Lower leg skin (tissue), 4 donors: Measurements from ENCODE around the gene GON7. TPM values are rescaled to one million over a fixed set of nuclear protein-coding genes. Genes with fewer than 3 reads are reported as not detected.
A peak's percentile ranks its signal among the peaks of the same experiment; 100 is the strongest.

Source experiments
- DNase-seq, 2 donors: peaks; one replicate each; pipeline ENCODE4 v3.0.0-alpha.2; 2019; ENCODE audit warnings: low spot score in 2 of 2
- H3K4me3 ChIP-seq: fragments of 200-600 bp; sonication (generic); 2 replicates; pipeline ENCODE4 v1.5.1; 2017; ENCODE audit warnings: mild to moderate bottlenecking, low read depth; ENCODE audit not compliant: poor library complexity, severe bottlenecking
- CTCF ChIP-seq, 3 donors: fragments of 450-650 bp; IDR thresholded peaks; one replicate each; pipeline ENCODE4 v1.5.1; 2016; ENCODE audit warnings: antibody characterized with exemption in 3 of 3, mild to moderate bottlenecking in 3 of 3, moderate library complexity in 2 of 3
- POLR2A ChIP-seq, 2 donors: fragments of 450-650 bp; IDR thresholded peaks; one replicate each; pipeline ENCODE4 v1.6.1; 2016 to 2017; ENCODE audit warnings: antibody characterized with exemption in 2 of 2, mild to moderate bottlenecking in 1 of 2, moderate library complexity in 1 of 2
- WGBS, 2 donors: methylation state at CpG; one replicate each; pipeline ENCODE4 v1.1.5; 2018; 5-methylcytosine and 5-hydroxymethylcytosine counted together
- intact Hi-C: fragments of 100-400 bp; cut with DNase I; formaldehyde crosslinking; loops from one replicate; pipeline ENCODE4 v1.15.0; 2023; ENCODE audit warnings: low total_unique reads
- total RNA-seq, 4 donors: library from RNA; depleted of rRNA; stranded (reverse); fragments of >200 nt; gene quantifications; one replicate each; pipeline ENCODE4 v1.1.0, GENCODE V29; 2016

The GON7 gene
- total RNA-seq, result 1 to 10 TPM; 4.0 to 8.4 (median 6.1) TPM

GRCh38 chr14:93206793-93207467 lies at the start of gene GON7, which contains the start of gene UBR7:
GON7 (minus strand) TSS chr14:93207065; CDS start chr14:93207037, 28 bp downstream.
UBR7 (plus strand) TSS chr14:93207256; CDS start chr14:93207292, 36 bp downstream.
- intact Hi-C loops, result no loop called here
- peak within 1 kb of the TSS; percentile 74 for H3K4me3 ChIP-seq
- DNase-seq, result peak; percentile 95 to 99
- 0 to 1% methylated on average over 63 of the region's 65 CpGs for WGBS, 2 donors
- TF ChIP-seq CTCF (IDR thresholded peaks at IDR 0.05) (no peak), POLR2A (IDR thresholded peaks at IDR 0.05) (no peak)

- no peak overlapping the region for H3K4me3 ChIP-seq
- intact Hi-C loops, result no loop called here
- WGBS, 2 donors, result 95 to 96% methylated on average over 7 of the region's 7 CpGs
- DNase-seq, result no peak
- TF ChIP-seq POLR2A (IDR thresholded peaks at IDR 0.05) (no peak), CTCF (IDR thresholded peaks at IDR 0.05) (no peak)
Measured at GRCh38 chr14:93249128-93249831, 42.4 kb upstream of the GON7 start.

- TF ChIP-seq POLR2A (IDR thresholded peaks at IDR 0.05) (no peak), CTCF (IDR thresholded peaks at IDR 0.05) (no peak)
- DNase-seq, result no peak
- H3K4me3 ChIP-seq, result no peak overlapping the region
- intact Hi-C loops, result no loop called here
Measured at GRCh38 chr14:93246534-93246933, 39.7 kb upstream of the GON7 start.

GRCh38 chr14:93245764-93246420 lies 39.0 kb upstream of the GON7 start:
- H3K4me3 ChIP-seq, result no peak overlapping the region
- intact Hi-C loops, result no loop called here
- WGBS, 2 donors, result 86 to 89% methylated on average over 10 of the region's 10 CpGs
- no peak for DNase-seq
- TF ChIP-seq CTCF (IDR thresholded peaks at IDR 0.05), result no peak
- TF ChIP-seq POLR2A (IDR thresholded peaks at IDR 0.05), result no peak

- no peak overlapping the region for H3K4me3 ChIP-seq
- TF ChIP-seq POLR2A (IDR thresholded peaks at IDR 0.05) (no peak), CTCF (IDR thresholded peaks at IDR 0.05) (no peak)
- no peak for DNase-seq
- intact Hi-C loops, result no loop called here
- 92 to 94% methylated on average over 3 of the region's 3 CpGs for WGBS, 2 donors
Measured at GRCh38 chr14:93240678-93241000, 33.8 kb upstream of the GON7 start.
